Liver (tissue), 9 donors: ENCODE measurements around the gene FAXDC2. TPM values are rescaled to one million over a fixed set of nuclear protein-coding genes. Genes with fewer than 3 reads are reported as not detected.
A peak's percentile ranks its signal among the peaks of the same experiment; 100 is the strongest.

ENCODE experiments used
- DNase-seq: peaks from one replicate; pipeline ENCODE4 v3.0.0-alpha.2; 2017; ENCODE audit warnings: low spot score
- H3K27ac ChIP-seq, 2 donors: one replicate each; pipeline ENCODE4 v1.7.0; 2013; ENCODE audit warnings: inconsistent platforms in 2 of 2, low read length in 2 of 2, control low read depth in 1 of 2, low read depth in 1 of 2, mild to moderate bottlenecking in 1 of 2
- H3K27me3 ChIP-seq, 4 donors: one replicate each; pipeline versions ENCODE4 v1.6.1 to v1.7.0; 2013; ENCODE audit warnings: low read length in 3 of 4, inconsistent platforms in 1 of 4, mild to moderate bottlenecking in 1 of 4, moderate library complexity in 1 of 4; ENCODE audit not compliant: control insufficient read depth in 4 of 4, insufficient read depth in 4 of 4
- H3K36me3 ChIP-seq, 4 donors: one replicate each; pipeline versions ENCODE4 v1.6.1 to v1.7.0; 2013; ENCODE audit warnings: low read length in 3 of 4, mild to moderate bottlenecking in 3 of 4, low read depth in 1 of 4, moderate library complexity in 1 of 4; ENCODE audit not compliant: control insufficient read depth in 4 of 4, insufficient read depth in 3 of 4
- H3K4me1 ChIP-seq, 4 donors: one replicate each; pipeline versions ENCODE4 v1.6.1 to v1.7.0; 2013; ENCODE audit warnings: low read length in 3 of 4, mild to moderate bottlenecking in 3 of 4, moderate library complexity in 1 of 4; ENCODE audit not compliant: control insufficient read depth in 4 of 4, insufficient read depth in 4 of 4
- H3K4me3 ChIP-seq, 3 donors: one replicate each; pipeline versions ENCODE4 v1.6.1 to v1.7.0; 2013; ENCODE audit warnings: low read length in 3 of 3, control low read depth in 1 of 3, low read depth in 1 of 3, mild to moderate bottlenecking in 1 of 3
- H3K9ac ChIP-seq, 2 donors: one replicate each; pipeline ENCODE4 v1.7.0; 2013; ENCODE audit warnings: low read length in 2 of 2, mild to moderate bottlenecking in 2 of 2, moderate library complexity in 2 of 2, control low read depth in 1 of 2, low read depth in 1 of 2
- H3K9me3 ChIP-seq, 4 donors: one replicate each; pipeline versions ENCODE4 v1.6.1 to v1.7.0; 2013; ENCODE audit warnings: low read length in 3 of 4; ENCODE audit not compliant: control insufficient read depth in 4 of 4
- EGR1 ChIP-seq, 2 donors: IDR thresholded peaks; 2 replicates each; pipeline ENCODE4 v1.6.1; 2016 to 2018; ENCODE audit warnings: antibody characterized with exemption in 2 of 2, low read depth in 2 of 2
- FOXA1 ChIP-seq: IDR thresholded peaks from 2 replicates; pipeline ENCODE4 v1.6.1; 2016; ENCODE audit warnings: antibody characterized with exemption
- FOXA2 ChIP-seq: IDR thresholded peaks from 2 replicates; pipeline ENCODE4 v1.6.1; 2016; ENCODE audit warnings: antibody characterized with exemption
- GABPA ChIP-seq, 2 donors: IDR thresholded peaks in 1 of 2; conservative IDR thresholded peaks in 1 of 2; 2 replicates each; pipeline ENCODE4 v1.6.1; 2016; ENCODE audit warnings: antibody characterized with exemption in 2 of 2, mild to moderate bottlenecking in 1 of 2, moderate library complexity in 1 of 2
- HNF4A ChIP-seq, 2 donors: conservative IDR thresholded peaks; 2 replicates each; pipeline ENCODE4 v1.6.1; 2016; ENCODE audit warnings: antibody characterized with exemption in 2 of 2, mild to moderate bottlenecking in 2 of 2
- JUND ChIP-seq, 2 donors: IDR thresholded peaks; 2 replicates each; pipeline ENCODE4 v1.6.1; 2016; ENCODE audit warnings: antibody characterized with exemption in 2 of 2
- NR2F2 ChIP-seq: IDR thresholded peaks from 2 replicates; pipeline ENCODE4 v1.6.1; 2016; ENCODE audit warnings: antibody characterized with exemption
- RAD21 ChIP-seq, 2 donors: IDR thresholded peaks; 2 replicates each; pipeline ENCODE4 v1.6.1; 2016; ENCODE audit warnings: antibody characterized with exemption in 2 of 2, mild to moderate bottlenecking in 2 of 2
- RXRA ChIP-seq, 2 donors: IDR thresholded peaks; 2 replicates each; pipeline ENCODE4 v1.6.1; 2017 to 2018; ENCODE audit warnings: antibody characterized with exemption in 2 of 2, mild to moderate bottlenecking in 1 of 2
- SP1 ChIP-seq: IDR thresholded peaks from 2 replicates; pipeline ENCODE4 v1.6.1; 2018; ENCODE audit warnings: antibody characterized with exemption, mild to moderate bottlenecking
- TAF1 ChIP-seq: conservative IDR thresholded peaks from 2 replicates; pipeline ENCODE4 v1.6.1; 2016; ENCODE audit warnings: antibody characterized with exemption, mild to moderate bottlenecking
- YY1 ChIP-seq: IDR thresholded peaks from 2 replicates; pipeline ENCODE4 v1.6.1; 2016; ENCODE audit warnings: antibody characterized with exemption, mild to moderate bottlenecking
- WGBS: extraction: QIAGEN DNeasy Blood & Tissue Kit; methylation state at CpG from one replicate; pipeline ENCODE4 v1.1.7; 2013; 5-methylcytosine and 5-hydroxymethylcytosine counted together
- polyA plus RNA-seq, 2 donors: library from polyadenylated mRNA; stranded (reverse) in 1 of 2; unstranded in 1 of 2; fragments of 200-250 nt in 1 of 2; fragments of >200 nt in 1 of 2; fragmentation: Nextera tagmentation in 1 of 2; extraction: Ambion mirVana in 1 of 2; gene quantifications; one replicate each; pipeline versions ENCODE4 v1.2.1 to v1.2.3, GENCODE V29; 2013 to 2015
- total RNA-seq, 2 donors: library from RNA; depleted of rRNA; stranded (reverse); fragments of >200 nt; gene quantifications; one replicate each; pipeline ENCODE4 v1.2.3, GENCODE V29; 2014
- TF ChIP-seq, protein P1 (sequence below): IDR thresholded peaks from 2 replicates; pipeline ENCODE4 v1.6.1; 2016; ENCODE audit warnings: antibody characterized with exemption
- TF ChIP-seq, protein P2 (sequence below): IDR thresholded peaks from 2 replicates; pipeline ENCODE4 v1.6.1; 2016; ENCODE audit warnings: antibody characterized with exemption, mild to moderate bottlenecking
- TF ChIP-seq, protein P3 (sequence below): IDR thresholded peaks from 2 replicates; pipeline ENCODE4 v1.6.1; 2016; ENCODE audit warnings: antibody characterized with exemption
- TF ChIP-seq, protein P4 (sequence below): IDR thresholded peaks from 2 replicates; pipeline ENCODE4 v1.6.1; 2016; ENCODE audit warnings: antibody characterized with exemption
- TF ChIP-seq, protein P5 (sequence below): fragments of 150-350 bp; IDR thresholded peaks from 2 replicates; pipeline ENCODE4 v1.5.1; 2017; ENCODE audit warnings: improper control_type of control experiment, low read depth, low read length; ENCODE audit not compliant: missing input control
- donor health status: healthy.
- donor health status: healthy.
- donor health status: healthy.
- donor health status: healthy.
- donor health status: healthy.

FAXDC2 gene
- total and polyA plus RNA-seq, 4 donors, result 27.5 to 110 (median 64.5) TPM

DNA sequence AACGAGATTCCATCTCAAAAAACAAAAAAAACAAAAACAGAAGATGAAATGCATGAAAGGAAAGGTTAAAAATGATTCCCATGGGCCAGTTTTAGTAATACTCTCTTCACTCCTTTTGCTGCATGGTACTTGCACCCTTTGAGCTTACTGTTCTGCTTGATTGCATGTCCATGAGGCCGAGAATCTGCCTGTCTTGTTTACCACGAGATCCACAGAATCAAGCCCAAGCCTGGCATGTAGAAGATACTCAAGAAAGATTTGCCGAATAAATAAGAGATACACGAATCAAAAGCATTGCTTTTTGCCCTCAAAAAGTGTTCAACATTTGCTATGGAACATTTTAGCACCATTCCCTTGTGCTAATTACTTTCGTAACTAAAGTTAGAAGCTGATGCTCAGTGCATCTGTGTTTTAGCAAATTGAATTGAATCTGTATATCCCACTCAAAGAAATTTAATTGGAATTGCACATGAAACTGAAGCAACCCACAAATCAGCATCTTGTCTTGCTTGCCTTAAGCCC, 1.1 kb downstream of the FAXDC2 start:
- H3K9me3 ChIP-seq, result no peaks in the 10 kb centered on the region
- peak overlapping the region in 1 of 2 donors; percentile 81 for H3K27ac ChIP-seq
- H3K4me1 ChIP-seq, result peaks cover 0 to 17% (median 13%) of the 10 kb centered on the region in 4 donors
- WGBS, result 65% methylated on average over 6 of the region's 6 CpGs
- H3K9ac ChIP-seq, result peak overlapping the region in 1 of 2 donors; percentile 89
- H3K36me3 ChIP-seq, result no peaks in the 10 kb centered on the region
- H3K4me3 ChIP-seq, result no peak overlapping the region
- no peaks in the 10 kb centered on the region for H3K27me3 ChIP-seq
- TF ChIP-seq HNF4A (conservative IDR thresholded peaks at IDR 0.05), result no peak
- TF ChIP-seq, protein P1, sequence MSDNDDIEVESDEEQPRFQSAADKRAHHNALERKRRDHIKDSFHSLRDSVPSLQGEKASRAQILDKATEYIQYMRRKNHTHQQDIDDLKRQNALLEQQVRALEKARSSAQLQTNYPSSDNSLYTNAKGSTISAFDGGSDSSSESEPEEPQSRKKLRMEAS, result no peak
- TF ChIP-seq EGR1 (IDR thresholded peaks at IDR 0.05; ENCODE audit: low read depth in 2 of 2), result no peak
- no peak for TF ChIP-seq RAD21 (IDR thresholded peaks at IDR 0.05)
- TF ChIP-seq TAF1, result no peak
- TF ChIP-seq, protein P2, sequence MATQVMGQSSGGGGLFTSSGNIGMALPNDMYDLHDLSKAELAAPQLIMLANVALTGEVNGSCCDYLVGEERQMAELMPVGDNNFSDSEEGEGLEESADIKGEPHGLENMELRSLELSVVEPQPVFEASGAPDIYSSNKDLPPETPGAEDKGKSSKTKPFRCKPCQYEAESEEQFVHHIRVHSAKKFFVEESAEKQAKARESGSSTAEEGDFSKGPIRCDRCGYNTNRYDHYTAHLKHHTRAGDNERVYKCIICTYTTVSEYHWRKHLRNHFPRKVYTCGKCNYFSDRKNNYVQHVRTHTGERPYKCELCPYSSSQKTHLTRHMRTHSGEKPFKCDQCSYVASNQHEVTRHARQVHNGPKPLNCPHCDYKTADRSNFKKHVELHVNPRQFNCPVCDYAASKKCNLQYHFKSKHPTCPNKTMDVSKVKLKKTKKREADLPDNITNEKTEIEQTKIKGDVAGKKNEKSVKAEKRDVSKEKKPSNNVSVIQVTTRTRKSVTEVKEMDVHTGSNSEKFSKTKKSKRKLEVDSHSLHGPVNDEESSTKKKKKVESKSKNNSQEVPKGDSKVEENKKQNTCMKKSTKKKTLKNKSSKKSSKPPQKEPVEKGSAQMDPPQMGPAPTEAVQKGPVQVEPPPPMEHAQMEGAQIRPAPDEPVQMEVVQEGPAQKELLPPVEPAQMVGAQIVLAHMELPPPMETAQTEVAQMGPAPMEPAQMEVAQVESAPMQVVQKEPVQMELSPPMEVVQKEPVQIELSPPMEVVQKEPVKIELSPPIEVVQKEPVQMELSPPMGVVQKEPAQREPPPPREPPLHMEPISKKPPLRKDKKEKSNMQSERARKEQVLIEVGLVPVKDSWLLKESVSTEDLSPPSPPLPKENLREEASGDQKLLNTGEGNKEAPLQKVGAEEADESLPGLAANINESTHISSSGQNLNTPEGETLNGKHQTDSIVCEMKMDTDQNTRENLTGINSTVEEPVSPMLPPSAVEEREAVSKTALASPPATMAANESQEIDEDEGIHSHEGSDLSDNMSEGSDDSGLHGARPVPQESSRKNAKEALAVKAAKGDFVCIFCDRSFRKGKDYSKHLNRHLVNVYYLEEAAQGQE, result no peak
- TF ChIP-seq, protein P3, sequence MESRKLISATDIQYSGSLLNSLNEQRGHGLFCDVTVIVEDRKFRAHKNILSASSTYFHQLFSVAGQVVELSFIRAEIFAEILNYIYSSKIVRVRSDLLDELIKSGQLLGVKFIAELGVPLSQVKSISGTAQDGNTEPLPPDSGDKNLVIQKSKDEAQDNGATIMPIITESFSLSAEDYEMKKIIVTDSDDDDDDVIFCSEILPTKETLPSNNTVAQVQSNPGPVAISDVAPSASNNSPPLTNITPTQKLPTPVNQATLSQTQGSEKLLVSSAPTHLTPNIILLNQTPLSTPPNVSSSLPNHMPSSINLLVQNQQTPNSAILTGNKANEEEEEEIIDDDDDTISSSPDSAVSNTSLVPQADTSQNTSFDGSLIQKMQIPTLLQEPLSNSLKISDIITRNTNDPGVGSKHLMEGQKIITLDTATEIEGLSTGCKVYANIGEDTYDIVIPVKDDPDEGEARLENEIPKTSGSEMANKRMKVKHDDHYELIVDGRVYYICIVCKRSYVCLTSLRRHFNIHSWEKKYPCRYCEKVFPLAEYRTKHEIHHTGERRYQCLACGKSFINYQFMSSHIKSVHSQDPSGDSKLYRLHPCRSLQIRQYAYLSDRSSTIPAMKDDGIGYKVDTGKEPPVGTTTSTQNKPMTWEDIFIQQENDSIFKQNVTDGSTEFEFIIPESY, result no peak
- TF ChIP-seq YY1, result no peak
- DNase-seq, result no peak

DNA sequence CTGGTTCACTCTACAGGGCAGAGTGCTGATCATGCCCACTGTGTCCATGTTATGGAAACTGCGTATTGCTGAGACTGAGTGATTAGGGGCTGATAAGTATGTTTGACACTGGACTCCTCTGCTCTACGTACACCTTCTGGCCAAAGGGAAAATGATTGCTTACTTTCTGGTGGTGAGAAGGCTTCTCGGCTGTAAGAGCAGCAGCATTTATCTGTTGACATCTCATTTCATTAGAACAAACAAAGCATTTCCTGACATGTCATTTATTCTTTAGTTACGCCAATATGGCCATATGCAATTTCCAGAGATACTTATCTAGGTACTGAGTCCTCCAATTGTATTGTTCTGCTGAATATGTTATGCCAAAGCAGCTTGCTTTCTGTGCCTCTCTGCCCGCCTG, 5.6 kb downstream of the FAXDC2 start:
- Histone ChIP-seq H3K27ac (no peak overlapping the region), H3K9ac (no peak overlapping the region), H3K9me3 (no peaks in the 10 kb centered on the region), H3K36me3 (no peaks in the 10 kb centered on the region), H3K27me3 (no peaks in the 10 kb centered on the region), H3K4me1 (peaks cover 0 to 14% (median 4%) of the 10 kb centered on the region in 4 donors), H3K4me3 (no peak overlapping the region)
- no peak for DNase-seq
- WGBS, result 74% methylated on average over 5 of the region's 5 CpGs
- no peak for TF ChIP-seq JUND (IDR thresholded peaks at IDR 0.05)
- TF ChIP-seq, protein P4, sequence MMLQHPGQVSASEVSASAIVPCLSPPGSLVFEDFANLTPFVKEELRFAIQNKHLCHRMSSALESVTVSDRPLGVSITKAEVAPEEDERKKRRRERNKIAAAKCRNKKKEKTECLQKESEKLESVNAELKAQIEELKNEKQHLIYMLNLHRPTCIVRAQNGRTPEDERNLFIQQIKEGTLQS, result no peak
- no peak for TF ChIP-seq YY1
- TF ChIP-seq, protein P1, result no peak
- TF ChIP-seq FOXA2, result no peak
- TF ChIP-seq GABPA (IDR thresholded peaks at IDR 0.05 in 1 of 2, conservative IDR thresholded peaks at IDR 0.05 in 1 of 2), result no peak
- TF ChIP-seq HNF4A (conservative IDR thresholded peaks at IDR 0.05), result no peak
- no peak for TF ChIP-seq NR2F2
- no peak for TF ChIP-seq RXRA (IDR thresholded peaks at IDR 0.05)
- no peak for TF ChIP-seq TAF1
- TF ChIP-seq SP1, result no peak
- TF ChIP-seq FOXA1, result no peak
- TF ChIP-seq EGR1 (IDR thresholded peaks at IDR 0.05; ENCODE audit: low read depth in 2 of 2), result no peak
- TF ChIP-seq, protein P3, result no peak
- TF ChIP-seq, protein P2, result no peak
- no peak for TF ChIP-seq RAD21 (IDR thresholded peaks at IDR 0.05)
- TF ChIP-seq, protein P5, sequence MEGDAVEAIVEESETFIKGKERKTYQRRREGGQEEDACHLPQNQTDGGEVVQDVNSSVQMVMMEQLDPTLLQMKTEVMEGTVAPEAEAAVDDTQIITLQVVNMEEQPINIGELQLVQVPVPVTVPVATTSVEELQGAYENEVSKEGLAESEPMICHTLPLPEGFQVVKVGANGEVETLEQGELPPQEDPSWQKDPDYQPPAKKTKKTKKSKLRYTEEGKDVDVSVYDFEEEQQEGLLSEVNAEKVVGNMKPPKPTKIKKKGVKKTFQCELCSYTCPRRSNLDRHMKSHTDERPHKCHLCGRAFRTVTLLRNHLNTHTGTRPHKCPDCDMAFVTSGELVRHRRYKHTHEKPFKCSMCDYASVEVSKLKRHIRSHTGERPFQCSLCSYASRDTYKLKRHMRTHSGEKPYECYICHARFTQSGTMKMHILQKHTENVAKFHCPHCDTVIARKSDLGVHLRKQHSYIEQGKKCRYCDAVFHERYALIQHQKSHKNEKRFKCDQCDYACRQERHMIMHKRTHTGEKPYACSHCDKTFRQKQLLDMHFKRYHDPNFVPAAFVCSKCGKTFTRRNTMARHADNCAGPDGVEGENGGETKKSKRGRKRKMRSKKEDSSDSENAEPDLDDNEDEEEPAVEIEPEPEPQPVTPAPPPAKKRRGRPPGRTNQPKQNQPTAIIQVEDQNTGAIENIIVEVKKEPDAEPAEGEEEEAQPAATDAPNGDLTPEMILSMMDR, result no peak
